ENCODE data around the gene NYAP2. TPM values are rescaled to one million over a fixed set of nuclear protein-coding genes. Genes with fewer than 3 reads are reported as not detected.
A peak's percentile ranks its signal among the peaks of the same experiment; 100 is the strongest.

The NYAP2 gene
- total RNA-seq, 3 donors from 2014 or later: 0.09 TPM; not detected in 1

GRCh38 chr2:225458431-225459117, 59.1 kb downstream of the NYAP2 start:
- Histone ChIP-seq H3K4me3 (no peak overlapping the region), H3K9me3 (no peaks in the 10 kb centered on the region), H3K36me3 (ENCODE audit: low read depth) (no peaks in the 10 kb centered on the region), H3K4me1 (ENCODE audit: low read depth) (no peaks in the 10 kb centered on the region)
- ATAC-seq (no peak), DNase-seq (no peak)
- TF ChIP-seq CTCF (IDR thresholded peaks at IDR 0.05): no peak
- intact Hi-C loops (cut with DNase I, micrococcal nuclease): no loop called here

- Histone ChIP-seq H3K9me3 (no peaks in the 10 kb centered on the region), H3K36me3 (ENCODE audit: low read depth) (no peaks in the 10 kb centered on the region), H3K4me3 (no peak overlapping the region), H3K4me1 (ENCODE audit: low read depth) (peaks cover 6% of the 10 kb centered on the region)
- DNase-seq (no peak), ATAC-seq (no peak)
- no peak for TF ChIP-seq CTCF (IDR thresholded peaks at IDR 0.05)
- intact Hi-C loops (cut with DNase I, micrococcal nuclease): no loop called here
Measured at GRCh38 chr2:225462417-225462816, 62.9 kb downstream of the NYAP2 start.

GRCh38 chr2:225462945-225463344, 63.4 kb downstream of the NYAP2 start:
- H3K4me1 ChIP-seq (ENCODE audit: low read depth): peaks cover 6% of the 10 kb centered on the region
- no peaks in the 10 kb centered on the region for H3K9me3 ChIP-seq
- intact Hi-C loops (cut with DNase I, micrococcal nuclease): no loop called here
- H3K4me3 ChIP-seq: no peak overlapping the region
- no peak for TF ChIP-seq CTCF (IDR thresholded peaks at IDR 0.05)
- DNase-seq (no peak), ATAC-seq (no peak)
- H3K36me3 ChIP-seq (ENCODE audit: low read depth): no peaks in the 10 kb centered on the region

GRCh38 chr2:225463449-225463848, 63.9 kb downstream of the NYAP2 start:
- Histone ChIP-seq H3K9me3 (no peaks in the 10 kb centered on the region), H3K36me3 (ENCODE audit: low read depth) (no peaks in the 10 kb centered on the region), H3K4me1 (ENCODE audit: low read depth) (peaks cover 6% of the 10 kb centered on the region), H3K4me3 (no peak overlapping the region)
- intact Hi-C loops (cut with DNase I, micrococcal nuclease): no loop called here
- no peak for TF ChIP-seq CTCF (IDR thresholded peaks at IDR 0.05)
- ATAC-seq: no peak
- no peak for DNase-seq

- Histone ChIP-seq H3K4me1 (ENCODE audit: low read depth) (peaks cover 6% of the 10 kb centered on the region), H3K36me3 (ENCODE audit: low read depth) (no peaks in the 10 kb centered on the region), H3K4me3 (no peak overlapping the region), H3K9me3 (no peaks in the 10 kb centered on the region)
- ATAC-seq (peak; percentile 69), DNase-seq (no peak)
- intact Hi-C loops (cut with DNase I, micrococcal nuclease): no loop called here
- no peak for TF ChIP-seq CTCF (IDR thresholded peaks at IDR 0.05)
Measured at GRCh38 chr2:225464346-225465025, 65.0 kb downstream of the NYAP2 start.
